Aorta (tissue), 5 donors: ENCODE results near the gene ARHGAP24. TPM values are rescaled to one million over a fixed set of nuclear protein-coding genes. Genes with fewer than 3 reads are reported as not detected.

Source experiments
- ATAC-seq: fragments of 200-7000 bp; cut with Tn5 transposase; one replicate; pipeline ENCODE4 v1.9.1; 2022; ENCODE audit warnings: moderate library complexity; ENCODE audit not compliant: low FRiP score
- DNase-seq, 2 donors: peaks; one replicate each; pipeline ENCODE4 v3.0.0-alpha.2; 2020
- H3K27ac ChIP-seq, 2 donors: one replicate each; pipeline ENCODE4 v1.5.1; 2013; ENCODE audit warnings: low read length in 2 of 2, mild to moderate bottlenecking in 2 of 2, moderate library complexity in 2 of 2, control low read depth in 1 of 2, inconsistent platforms in 1 of 2, low read depth in 1 of 2
- H3K27me3 ChIP-seq, 2 donors: one replicate each; pipeline ENCODE4 v1.6.1; 2013; ENCODE audit warnings: control low read depth in 1 of 2, low read length in 1 of 2, mild to moderate bottlenecking in 1 of 2, moderate library complexity in 1 of 2; ENCODE audit not compliant: insufficient read depth in 2 of 2, control insufficient read depth in 1 of 2
- H3K36me3 ChIP-seq, 2 donors: one replicate each; pipeline ENCODE4 v1.6.1; 2013; ENCODE audit warnings: control low read depth in 1 of 2, low read length in 1 of 2, mild to moderate bottlenecking in 1 of 2; ENCODE audit not compliant: insufficient read depth in 2 of 2, control insufficient read depth in 1 of 2
- H3K4me1 ChIP-seq, 2 donors: one replicate each; pipeline ENCODE4 v1.6.1; 2013; ENCODE audit warnings: low read length in 2 of 2, control low read depth in 1 of 2, mild to moderate bottlenecking in 1 of 2, moderate library complexity in 1 of 2; ENCODE audit not compliant: insufficient read depth in 2 of 2, control insufficient read depth in 1 of 2
- H3K4me3 ChIP-seq, 2 donors: one replicate each; pipeline ENCODE4 v1.5.1; 2013; ENCODE audit warnings: low read length in 2 of 2, control low read depth in 1 of 2, mild to moderate bottlenecking in 1 of 2
- H3K9me3 ChIP-seq: one replicate; pipeline ENCODE4 v1.6.1; 2013; ENCODE audit warnings: mild to moderate bottlenecking, low read length; ENCODE audit not compliant: control insufficient read depth
- WGBS, 2 donors: extraction: QIAGEN DNeasy Blood & Tissue Kit; methylation state at CpG; one replicate each; pipeline ENCODE4 v1.1.7; 2013; 5-methylcytosine and 5-hydroxymethylcytosine counted together
- intact Hi-C, 2 donors: fragments of 100-400 bp; cut with DNase I; formaldehyde crosslinking; loops; one replicate each; pipeline versions ENCODE4 v1.14.2 to v1.15.0; 2022
- polyA plus RNA-seq, 2 donors: library from polyadenylated mRNA; stranded (reverse); fragments of 200-250 nt; gene quantifications; one replicate each; pipeline ENCODE4 v1.2.3, GENCODE V29; 2013
- total RNA-seq, 2 donors: library from RNA; stranded (reverse); fragmentation: NEBNext Ultra II Directional; extraction: Animal tissue kit (Norgen Biotek cat#: 25700); gene quantifications; one replicate each; pipeline ENCODE4 v1.2.1, GENCODE V29; 2021
- donor health status: healthy with polysubstance abuse.
- donor health status: Bipolar disorder and iron deficiency.
- donor health status: DM: no; HTN: no; CAD: no.
- donor health status: DM: no; HTN: no; CAD: no.
- donor health status: DM: yes; HTN: yes; CAD: no.

ARHGAP24 gene
- total and polyA plus RNA-seq, 4 donors: 13.4 to 35.2 (median 34.0) TPM

- Histone ChIP-seq H3K27me3 (no peaks in the 10 kb centered on the region), H3K9me3 (no peaks in the 10 kb centered on the region), H3K4me3 (no peak overlapping the region), H3K4me1 (no peaks in the 10 kb centered on the region), H3K36me3 (no peaks in the 10 kb centered on the region), H3K27ac (no peak overlapping the region)
- DNase-seq (no peak), ATAC-seq (no peak)
- intact Hi-C loops: no loop called here
- WGBS, 2 donors: 21 to 23% methylated on average over 2 of the region's 2 CpGs
These were observed 266.4 kb downstream of the ARHGAP24 start for GRCh38 chr4:85741381-85741780.

DNA sequence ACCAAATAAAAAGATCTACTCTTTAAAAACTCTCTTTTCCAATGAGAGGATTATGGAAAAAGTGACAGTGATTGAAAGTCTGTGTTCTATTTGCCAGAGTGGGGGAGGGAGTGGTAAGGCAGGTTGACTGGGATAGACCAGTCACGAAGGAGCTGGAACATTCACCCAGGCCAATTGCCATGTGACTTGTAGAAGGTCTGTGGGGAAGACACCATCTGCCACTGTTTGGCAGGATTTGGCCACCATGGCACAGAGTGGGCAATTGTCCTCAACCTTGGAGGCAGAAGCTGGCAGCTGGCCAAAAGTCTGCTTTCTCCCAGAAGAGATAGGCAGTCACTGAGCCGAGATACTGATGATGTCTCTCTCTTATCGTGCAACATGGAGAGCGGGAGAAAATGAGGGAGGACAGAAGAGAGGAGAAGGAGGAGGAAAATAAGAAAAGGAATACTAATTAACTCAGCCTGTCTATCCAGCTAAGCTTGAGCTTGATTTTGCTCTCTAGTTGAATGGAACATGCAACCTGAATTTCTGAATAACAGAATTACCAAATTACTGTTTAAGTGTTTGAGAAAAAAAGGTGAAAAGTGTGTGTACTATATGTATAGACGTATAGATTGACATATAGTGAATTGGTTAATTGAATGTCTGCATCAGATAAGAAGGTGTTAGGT, 267.1 kb downstream of the ARHGAP24 start:
- H3K9me3 ChIP-seq: no peaks in the 10 kb centered on the region
- DNase-seq: peak in 1 of 2 donors; percentile 77
- WGBS, 2 donors: 77 to 81% methylated on average over 5 of the region's 5 CpGs
- no peak overlapping the region for H3K4me3 ChIP-seq
- no peaks in the 10 kb centered on the region for H3K4me1 ChIP-seq
- no peak for ATAC-seq
- no peaks in the 10 kb centered on the region for H3K36me3 ChIP-seq
- no peak overlapping the region for H3K27ac ChIP-seq
- H3K27me3 ChIP-seq: no peaks in the 10 kb centered on the region
- intact Hi-C loops: no loop called here

DNA sequence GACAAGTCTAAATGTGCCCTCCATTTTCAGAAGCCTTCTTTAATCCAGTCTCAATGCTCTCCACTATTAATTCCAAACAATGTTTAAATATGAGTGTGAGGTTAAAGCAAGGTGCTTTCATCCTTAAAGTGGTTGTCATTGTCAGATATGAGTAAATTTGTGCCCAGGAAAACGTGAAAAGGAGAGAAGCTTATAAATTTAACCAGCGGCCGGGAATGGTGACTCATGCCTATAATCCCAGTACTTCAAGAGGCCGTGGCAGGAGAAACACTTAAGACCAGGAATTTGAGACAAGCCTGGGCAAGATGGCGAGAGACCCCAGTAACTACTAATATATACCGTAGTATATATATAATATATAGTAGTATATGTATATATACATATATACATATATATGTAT, 270.0 kb downstream of the ARHGAP24 start:
- intact Hi-C loops: loop anchor here (5.0 kb wide), 3 partner anchors 593 to 663 kb away; no protein-coding TSS in a partner anchor
- Histone ChIP-seq H3K4me3 (no peak overlapping the region), H3K9me3 (no peaks in the 10 kb centered on the region), H3K27me3 (no peaks in the 10 kb centered on the region), H3K27ac (no peak overlapping the region), H3K36me3 (no peaks in the 10 kb centered on the region), H3K4me1 (no peaks in the 10 kb centered on the region)
- ATAC-seq: no peak
- 85 to 87% methylated on average over 6 of the region's 6 CpGs for WGBS, 2 donors
- no peak for DNase-seq

- Histone ChIP-seq H3K4me3 (no peak overlapping the region), H3K4me1 (no peaks in the 10 kb centered on the region), H3K36me3 (no peaks in the 10 kb centered on the region), H3K9me3 (no peaks in the 10 kb centered on the region), H3K27ac (no peak overlapping the region), H3K27me3 (no peaks in the 10 kb centered on the region)
- ATAC-seq (no peak), DNase-seq (no peak)
- WGBS, 2 donors: 79 to 81% methylated on average over 3 of the region's 3 CpGs
- intact Hi-C loops: loop anchor here (5.0 kb wide), 3 partner anchors 594 to 664 kb away; no protein-coding TSS in a partner anchor
These were observed 271.0 kb downstream of the ARHGAP24 start for GRCh38 chr4:85745939-85746338.

- WGBS, 2 donors: 17 to 21% methylated on average over 3 of the region's 3 CpGs
- no peaks in the 10 kb centered on the region for H3K4me1 ChIP-seq
- intact Hi-C loops: loop anchor here (5.0 kb wide), 3 partner anchors 596 to 666 kb away; no protein-coding TSS in a partner anchor
- no peaks in the 10 kb centered on the region for H3K36me3 ChIP-seq
- no peaks in the 10 kb centered on the region for H3K27me3 ChIP-seq
- no peaks in the 10 kb centered on the region for H3K9me3 ChIP-seq
- H3K27ac ChIP-seq: no peak overlapping the region
- peak; percentile 85 for ATAC-seq
- DNase-seq: no peak
- no peak overlapping the region for H3K4me3 ChIP-seq
These were observed 273.0 kb downstream of the ARHGAP24 start for GRCh38 chr4:85747882-85748491.

DNA sequence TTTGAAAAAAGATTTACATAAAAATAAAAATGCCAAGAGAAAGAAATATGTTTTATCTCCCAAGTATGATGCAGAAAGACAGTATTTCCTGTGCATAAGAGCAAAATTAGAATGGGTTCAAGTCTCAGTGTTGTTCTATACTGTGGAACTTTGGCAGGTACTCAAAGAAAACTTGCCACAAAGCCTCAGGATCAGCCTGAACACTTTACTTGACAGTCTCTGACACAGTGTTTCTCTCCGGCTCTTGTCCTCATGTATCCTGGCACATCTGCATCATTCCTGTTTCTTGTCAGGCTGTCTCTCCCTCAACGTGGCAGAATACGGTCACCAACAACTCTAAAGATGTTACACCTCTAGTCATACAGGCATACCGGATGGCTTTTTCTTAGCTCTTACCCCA, 273.7 kb downstream of the ARHGAP24 start:
- Histone ChIP-seq H3K9me3 (no peaks in the 10 kb centered on the region), H3K4me1 (no peaks in the 10 kb centered on the region), H3K27ac (no peak overlapping the region), H3K4me3 (no peak overlapping the region), H3K27me3 (no peaks in the 10 kb centered on the region), H3K36me3 (no peaks in the 10 kb centered on the region)
- intact Hi-C loops: loop anchor here (5.0 kb wide), 3 partner anchors 596 to 666 kb away; no protein-coding TSS in a partner anchor
- ATAC-seq (no peak), DNase-seq (no peak)
- WGBS, 2 donors: 32 to 33% methylated on average over 4 of the region's 4 CpGs

DNA sequence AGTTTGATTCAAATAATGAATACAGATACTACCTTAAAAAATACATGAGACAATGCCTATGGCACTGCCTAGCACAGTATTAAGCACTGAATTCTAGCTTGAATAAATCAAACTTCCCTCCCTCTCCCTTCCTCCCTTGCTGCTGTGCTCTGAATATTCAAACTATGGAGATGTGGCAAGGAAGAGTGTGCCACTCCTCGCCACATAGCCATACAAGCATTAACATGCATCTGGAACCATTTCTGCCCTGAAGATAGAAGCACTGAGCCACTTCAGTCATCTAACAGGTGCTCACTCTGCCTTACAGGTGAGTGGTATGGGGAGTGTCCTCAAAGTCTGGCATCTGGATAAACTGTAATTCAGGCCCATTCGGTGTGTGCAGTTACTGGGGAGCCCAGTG, 276.9 kb downstream of the ARHGAP24 start:
- no peak overlapping the region for H3K27ac ChIP-seq
- no peak overlapping the region for H3K4me3 ChIP-seq
- intact Hi-C loops: no loop called here
- H3K4me1 ChIP-seq: no peaks in the 10 kb centered on the region
- no peaks in the 10 kb centered on the region for H3K27me3 ChIP-seq
- no peak for ATAC-seq
- WGBS, 2 donors: 84 to 87% methylated on average over 2 of the region's 2 CpGs
- no peak for DNase-seq
- no peaks in the 10 kb centered on the region for H3K9me3 ChIP-seq
- no peaks in the 10 kb centered on the region for H3K36me3 ChIP-seq

- 93 to 98% methylated on average over 2 to 4 of the region's 4 CpGs for WGBS, 2 donors
These were observed 280.3 kb downstream of the ARHGAP24 start for GRCh38 chr4:85755285-85755684.

GRCh38 chr4:85756938-85757337, 282.0 kb downstream of the ARHGAP24 start:
- intact Hi-C loops: loop anchor here in 1 of 2 donors (5.0 kb wide), 1 partner anchor 210 kb away; no protein-coding TSS in a partner anchor
- H3K4me1 ChIP-seq: peaks cover 0 to 5% of the 10 kb centered on the region in 2 donors
- no peak overlapping the region for H3K27ac ChIP-seq
- WGBS, 2 donors: 43 to 46% methylated on average over 3 of the region's 3 CpGs
- no peak for DNase-seq
- no peak overlapping the region for H3K4me3 ChIP-seq
- H3K27me3 ChIP-seq: no peaks in the 10 kb centered on the region
- no peak for ATAC-seq
- no peaks in the 10 kb centered on the region for H3K36me3 ChIP-seq
- H3K9me3 ChIP-seq: no peaks in the 10 kb centered on the region

More at GRCh38 chr4:85755285-85755684, 280.3 kb downstream of the ARHGAP24 start:
- no peaks in the 10 kb centered on the region for H3K9me3 ChIP-seq
- no peaks in the 10 kb centered on the region for H3K4me1 ChIP-seq
- no peaks in the 10 kb centered on the region for H3K36me3 ChIP-seq
- H3K27me3 ChIP-seq: no peaks in the 10 kb centered on the region
- no peak overlapping the region for H3K4me3 ChIP-seq
- H3K27ac ChIP-seq: no peak overlapping the region
- intact Hi-C loops: loop anchor here in 1 of 2 donors (5.0 kb wide), 1 partner anchor 212 kb away; no protein-coding TSS in a partner anchor
- DNase-seq: no peak
- ATAC-seq: no peak
